ENCODE results near the gene DENND2D. TPM values are rescaled to one million over a fixed set of nuclear protein-coding genes. Genes with fewer than 3 reads are reported as not detected.

DENND2D gene
- 100 to 1,000 TPM; 293 to 299 TPM for total RNA-seq

- Mint-ChIP-seq H3K27ac (peak within 1 kb of the TSS; percentile 97), H3K36me3 (peaks cover 52% of the 10 kb centered on the region), H3K9me3 (no peaks in the 10 kb centered on the region), H3K27me3 (no peaks in the 10 kb centered on the region), H3K4me3 (peak within 1 kb of the TSS; percentile 98), H3K4me1 (peaks cover 38% of the 10 kb centered on the region)
- POLR2A ChIA-PET, result interaction anchor here (0.8 to 15.0 kb wide), 20 partner anchors 7 to 527 kb away, joined by 3 to 948 read pairs (median 6); partner anchors contain the start of genes ATP5PB, CD53, CEPT1 and CHI3L2
- ATAC-seq (ENCODE audit: low read depth) (peak; percentile 37), DNase-seq (peak; percentile 65)
These were observed at the start of gene DENND2D for GRCh38 chr1:111199881-111200801. DENND2D (minus strand) TSS chr1:111200646; CDS start chr1:111200459, 187 bp downstream.

- POLR2A ChIA-PET, result interaction anchor here (0.9 kb wide), 1 partner anchor 21 kb away, joined by 3 read pairs; no protein-coding TSS in a partner anchor
These were observed 49.5 kb upstream of the DENND2D start for GRCh38 chr1:111249960-111250359.

GRCh38 chr1:111247125-111247838 lies 46.8 kb upstream of the DENND2D start:
- Mint-ChIP-seq H3K9me3 (no peaks in the 10 kb centered on the region), H3K36me3 (peaks cover 13% of the 10 kb centered on the region), H3K27me3 (no peaks in the 10 kb centered on the region), H3K27ac (no peak overlapping the region), H3K4me1 (peaks cover 10% of the 10 kb centered on the region), H3K4me3 (no peak overlapping the region)
- POLR2A ChIA-PET, result no interaction called here
- DNase-seq, result no peak
- no peak for ATAC-seq (ENCODE audit: low read depth)

More at GRCh38 chr1:111249960-111250359, 49.5 kb upstream of the DENND2D start:
- Mint-ChIP-seq H3K27me3 (peaks cover 3% of the 10 kb centered on the region), H3K27ac (no peak overlapping the region), H3K4me1 (peaks cover 12% of the 10 kb centered on the region), H3K9me3 (no peaks in the 10 kb centered on the region), H3K4me3 (no peak overlapping the region), H3K36me3 (no peaks in the 10 kb centered on the region)
- no peak for ATAC-seq (ENCODE audit: low read depth)
- DNase-seq, result no peak

GRCh38 chr1:111242805-111243523 lies 42.5 kb upstream of the DENND2D start:
- Mint-ChIP-seq H3K36me3 (peaks cover 44% of the 10 kb centered on the region), H3K27ac (no peak overlapping the region), H3K4me1 (no peaks in the 10 kb centered on the region)

GRCh38 chr1:111241797-111242196 lies 41.4 kb upstream of the DENND2D start:
- ATAC-seq (ENCODE audit: low read depth) (no peak), DNase-seq (no peak)
- H3K4me1 Mint-ChIP-seq, result no peaks in the 10 kb centered on the region
- no peak overlapping the region for H3K4me3 Mint-ChIP-seq
- no peaks in the 10 kb centered on the region for H3K9me3 Mint-ChIP-seq
- POLR2A ChIA-PET, result no interaction called here
- H3K27me3 Mint-ChIP-seq, result no peaks in the 10 kb centered on the region
- peaks cover 55% of the 10 kb centered on the region for H3K36me3 Mint-ChIP-seq
- no peak overlapping the region for H3K27ac Mint-ChIP-seq

More at GRCh38 chr1:111242805-111243523, 42.5 kb upstream of the DENND2D start:
- Mint-ChIP-seq H3K27me3 (no peaks in the 10 kb centered on the region), H3K4me3 (no peak overlapping the region), H3K9me3 (no peaks in the 10 kb centered on the region)
- no peak for ATAC-seq (ENCODE audit: low read depth)
- no peak for DNase-seq
- POLR2A ChIA-PET, result no interaction called here

GRCh38 chr1:111238056-111238795 lies 37.8 kb upstream of the DENND2D start:
- POLR2A ChIA-PET, result no interaction called here
- no peaks in the 10 kb centered on the region for H3K4me1 Mint-ChIP-seq
- no peak overlapping the region for H3K27ac Mint-ChIP-seq
- ATAC-seq (ENCODE audit: low read depth) (no peak), DNase-seq (no peak)
- no peaks in the 10 kb centered on the region for H3K9me3 Mint-ChIP-seq
- no peaks in the 10 kb centered on the region for H3K27me3 Mint-ChIP-seq
- no peak overlapping the region for H3K4me3 Mint-ChIP-seq
- H3K36me3 Mint-ChIP-seq, result peaks cover 67% of the 10 kb centered on the region

- Mint-ChIP-seq H3K4me1 (peaks cover 3% of the 10 kb centered on the region), H3K4me3 (no peak overlapping the region), H3K27me3 (no peaks in the 10 kb centered on the region), H3K36me3 (peaks cover 62% of the 10 kb centered on the region), H3K9me3 (no peaks in the 10 kb centered on the region), H3K27ac (no peak overlapping the region)
- ATAC-seq (ENCODE audit: low read depth) (no peak), DNase-seq (no peak)
- POLR2A ChIA-PET, result interaction anchor here (0.5 to 0.9 kb wide), 3 partner anchors 16 to 122 kb away, joined by 3 to 4 read pairs (median 3); no protein-coding TSS in a partner anchor
These were observed 36.4 kb upstream of the DENND2D start for GRCh38 chr1:111236806-111237205.

GRCh38 chr1:111236379-111236778 lies 35.9 kb upstream of the DENND2D start:
- Mint-ChIP-seq H3K27me3 (no peaks in the 10 kb centered on the region), H3K9me3 (no peaks in the 10 kb centered on the region), H3K27ac (no peak overlapping the region), H3K36me3 (peaks cover 61% of the 10 kb centered on the region), H3K4me3 (no peak overlapping the region), H3K4me1 (peaks cover 6% of the 10 kb centered on the region)
- POLR2A ChIA-PET, result interaction anchor here (0.9 kb wide), 1 partner anchor 35 kb away, joined by 3 read pairs; no protein-coding TSS in a partner anchor
- DNase-seq (no peak), ATAC-seq (ENCODE audit: low read depth) (no peak)

- POLR2A ChIA-PET, result no interaction called here
- ATAC-seq (ENCODE audit: low read depth), result no peak
- Mint-ChIP-seq H3K27ac (no peak overlapping the region), H3K27me3 (no peaks in the 10 kb centered on the region), H3K4me1 (peaks cover 16% of the 10 kb centered on the region), H3K9me3 (no peaks in the 10 kb centered on the region), H3K4me3 (no peak overlapping the region), H3K36me3 (peaks cover 58% of the 10 kb centered on the region)
- DNase-seq, result no peak
These were observed 34.4 kb upstream of the DENND2D start for GRCh38 chr1:111234866-111235265.

GRCh38 chr1:111234258-111234657 lies 33.8 kb upstream of the DENND2D start:
- Mint-ChIP-seq H3K36me3 (peaks cover 53% of the 10 kb centered on the region), H3K27me3 (no peaks in the 10 kb centered on the region), H3K4me1 (peaks cover 18% of the 10 kb centered on the region), H3K4me3 (no peak overlapping the region), H3K9me3 (no peaks in the 10 kb centered on the region), H3K27ac (no peak overlapping the region)
- no peak for DNase-seq
- ATAC-seq (ENCODE audit: low read depth), result no peak
- POLR2A ChIA-PET, result no interaction called here

- POLR2A ChIA-PET, result no interaction called here
- H3K9me3 Mint-ChIP-seq, result no peaks in the 10 kb centered on the region
- DNase-seq (no peak), ATAC-seq (ENCODE audit: low read depth) (no peak)
- no peak overlapping the region for H3K27ac Mint-ChIP-seq
- H3K36me3 Mint-ChIP-seq, result peaks cover 33% of the 10 kb centered on the region
- H3K27me3 Mint-ChIP-seq, result no peaks in the 10 kb centered on the region
- peaks cover 33% of the 10 kb centered on the region for H3K4me1 Mint-ChIP-seq
- no peak overlapping the region for H3K4me3 Mint-ChIP-seq
These were observed 31.7 kb upstream of the DENND2D start for GRCh38 chr1:111232134-111232533.

GRCh38 chr1:111228748-111229126 lies 28.3 kb upstream of the DENND2D start:
- no peak overlapping the region for H3K27ac Mint-ChIP-seq
- peaks cover 57% of the 10 kb centered on the region for H3K4me1 Mint-ChIP-seq
- DNase-seq (no peak), ATAC-seq (ENCODE audit: low read depth) (no peak)
- H3K4me3 Mint-ChIP-seq, result peak overlapping the region; percentile 17
- POLR2A ChIA-PET, result interaction anchor here (0.7 to 6.5 kb wide), 4 partner anchors 13 to 32 kb away, joined by 3 to 66 read pairs (median 20); partner anchors contain the start of gene DENND2D
- no peaks in the 10 kb centered on the region for H3K9me3 Mint-ChIP-seq
- H3K36me3 Mint-ChIP-seq, result peaks cover 11% of the 10 kb centered on the region
- no peaks in the 10 kb centered on the region for H3K27me3 Mint-ChIP-seq
